Stomach (tissue), 4 donors: ENCODE data around the gene MEOX2.

Experiments
- CTCF ChIP-seq, 7 experiments: fragments of 450-650 bp in 4 of 7; fragments of 200-600 bp in 3 of 7; sonication (generic) in 3 of 7; IDR thresholded peaks; one replicate each; pipeline ENCODE4 v1.5.1; 2016 to 2019; ENCODE audit warnings: antibody characterized with exemption in 7 of 7, control low read depth in 2 of 7, mild to moderate bottlenecking in 1 of 7
- EP300 ChIP-seq: sonication (generic); formaldehyde crosslinking; IDR thresholded peaks from one replicate; pipeline ENCODE4 v1.6.1; 2017; ENCODE audit warnings: antibody characterized with exemption
- POLR2A ChIP-seq, 4 donors: fragments of 450-650 bp; IDR thresholded peaks; one replicate each; pipeline ENCODE4 v1.6.1; 2016; ENCODE audit warnings: antibody characterized with exemption in 4 of 4, control low read depth in 2 of 4, mild to moderate bottlenecking in 1 of 4, moderate library complexity in 1 of 4
- POLR2AphosphoS5 ChIP-seq, 3 donors: sonication (generic); formaldehyde crosslinking; IDR thresholded peaks; one replicate each; pipeline ENCODE4 v1.6.1; 2016; ENCODE audit warnings: antibody characterized with exemption in 3 of 3

DNA sequence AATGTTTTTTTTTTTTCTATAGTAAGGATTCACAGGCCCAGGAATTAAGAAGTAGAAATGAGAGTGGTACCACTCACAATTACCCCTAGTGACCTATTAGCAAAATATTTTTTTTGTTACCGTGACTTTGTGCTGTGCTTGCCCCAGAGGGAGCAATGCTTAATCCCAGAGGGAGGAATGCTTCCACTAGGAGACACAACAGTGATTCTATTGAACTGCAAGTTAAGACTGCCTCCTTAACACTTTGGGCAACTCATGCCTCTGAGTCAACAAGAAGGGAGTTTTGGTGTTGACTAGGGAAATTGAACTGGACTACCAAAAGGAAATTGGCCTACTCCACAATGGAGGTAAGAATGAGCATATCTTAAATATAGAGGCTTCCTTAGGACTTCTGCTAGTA, 17.2 kb upstream of the MEOX2 start:
- TF ChIP-seq CTCF (IDR thresholded peaks at IDR 0.05) = no peak
- no peak for TF ChIP-seq EP300
- no peak for TF ChIP-seq POLR2A (IDR thresholded peaks at IDR 0.05)
- TF ChIP-seq POLR2AphosphoS5 (IDR thresholded peaks at IDR 0.05) = no peak
